GM21515 (cell line): ENCODE results near the gene GPR183.

Source experiments
- ATAC-seq: cut with Tn5 transposase; IDR thresholded peaks from one replicate; pipeline ENCODE4 v1.9.1; 2021; ENCODE audit not compliant: unreplicated experiment

Gene GPR183, protein sequence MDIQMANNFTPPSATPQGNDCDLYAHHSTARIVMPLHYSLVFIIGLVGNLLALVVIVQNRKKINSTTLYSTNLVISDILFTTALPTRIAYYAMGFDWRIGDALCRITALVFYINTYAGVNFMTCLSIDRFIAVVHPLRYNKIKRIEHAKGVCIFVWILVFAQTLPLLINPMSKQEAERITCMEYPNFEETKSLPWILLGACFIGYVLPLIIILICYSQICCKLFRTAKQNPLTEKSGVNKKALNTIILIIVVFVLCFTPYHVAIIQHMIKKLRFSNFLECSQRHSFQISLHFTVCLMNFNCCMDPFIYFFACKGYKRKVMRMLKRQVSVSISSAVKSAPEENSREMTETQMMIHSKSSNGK

GRCh38 chr13:99307247-99307646 is at the start of gene GPR183:
TSS of gene GPR183 (minus strand) at chr13:99307399. CDS start at chr13:99296145, 11,254 bp downstream.
- ATAC-seq, result peak; percentile 64

DNA sequence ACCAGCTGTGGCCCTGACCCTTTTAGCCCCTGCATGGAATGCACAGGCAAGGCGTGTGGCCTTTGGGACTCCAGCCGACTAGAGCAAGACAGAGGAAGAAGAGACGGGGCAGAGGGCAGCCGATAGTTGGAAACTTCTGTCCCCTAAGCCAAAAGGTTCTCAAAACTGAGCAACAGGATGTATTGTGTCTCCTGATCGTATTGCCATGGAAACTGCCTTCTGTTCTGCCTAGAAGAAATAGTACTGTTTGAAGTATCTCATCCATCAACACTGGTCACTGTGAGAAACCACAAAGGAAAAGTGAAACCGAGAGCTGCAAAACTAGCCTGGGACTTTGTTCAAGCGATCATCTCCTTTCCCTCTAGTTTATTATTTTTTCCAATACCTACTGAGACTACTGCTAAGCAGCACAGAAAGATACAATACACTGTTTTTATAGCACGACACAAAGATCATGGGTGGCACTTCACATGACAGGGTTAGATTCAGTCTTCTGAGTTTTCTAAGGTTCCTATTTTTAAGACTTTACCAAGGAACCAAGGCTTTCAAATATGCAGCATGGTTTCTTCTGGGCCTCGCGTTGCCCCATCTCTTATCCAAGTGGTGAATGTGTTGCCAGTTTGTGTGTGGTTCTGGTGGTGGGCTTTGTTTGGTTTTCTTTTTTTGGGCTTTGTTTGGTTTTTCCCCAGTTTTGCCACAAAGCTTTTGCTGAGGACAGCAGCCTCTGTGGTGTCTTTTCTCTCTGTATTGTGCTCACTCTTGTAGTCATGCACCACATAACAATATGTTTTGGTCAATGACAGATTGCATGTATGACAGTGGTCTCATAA is 49.3 kb upstream of the GPR183 start:
- peak; percentile 66 for ATAC-seq

GRCh38 chr13:99356012-99356261 is 48.7 kb upstream of the GPR183 start:
- ATAC-seq, result no peak

DNA sequence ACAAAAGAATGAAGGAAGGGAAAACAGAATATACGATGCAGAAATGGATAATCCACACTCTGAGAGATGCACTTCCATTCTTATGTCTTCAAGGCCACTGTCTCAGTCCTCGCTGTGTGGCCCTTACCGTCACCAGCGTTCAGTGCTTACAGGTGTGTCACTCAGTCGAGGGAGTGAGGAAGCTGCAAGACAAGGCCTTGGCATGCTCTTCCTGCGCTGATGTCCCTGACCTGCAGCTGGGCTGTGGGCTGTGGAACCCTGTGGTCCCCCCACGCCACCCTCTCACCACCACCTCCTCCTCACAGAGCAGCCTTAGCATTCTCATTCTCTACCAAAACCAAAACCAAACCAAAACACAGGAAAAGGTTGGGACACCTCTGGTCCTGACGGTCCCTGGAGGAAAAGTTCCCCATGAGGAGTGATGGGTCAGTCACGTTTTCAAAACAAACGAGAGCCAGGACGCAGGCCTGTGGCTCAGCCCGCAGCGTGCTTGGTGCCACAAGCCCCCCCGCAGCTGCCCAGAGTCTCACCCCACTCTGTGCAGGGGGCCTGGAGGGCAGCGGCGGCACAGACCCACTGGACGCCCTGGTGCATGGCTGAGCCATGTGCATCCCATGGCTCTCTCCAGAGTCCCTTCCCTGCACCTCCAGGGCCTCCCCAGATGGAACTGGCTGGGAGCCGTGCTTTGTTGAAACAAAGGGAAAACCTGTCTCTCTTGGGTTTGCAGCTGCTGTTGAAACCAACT is 48.2 kb upstream of the GPR183 start:
- ATAC-seq, result no peak

DNA sequence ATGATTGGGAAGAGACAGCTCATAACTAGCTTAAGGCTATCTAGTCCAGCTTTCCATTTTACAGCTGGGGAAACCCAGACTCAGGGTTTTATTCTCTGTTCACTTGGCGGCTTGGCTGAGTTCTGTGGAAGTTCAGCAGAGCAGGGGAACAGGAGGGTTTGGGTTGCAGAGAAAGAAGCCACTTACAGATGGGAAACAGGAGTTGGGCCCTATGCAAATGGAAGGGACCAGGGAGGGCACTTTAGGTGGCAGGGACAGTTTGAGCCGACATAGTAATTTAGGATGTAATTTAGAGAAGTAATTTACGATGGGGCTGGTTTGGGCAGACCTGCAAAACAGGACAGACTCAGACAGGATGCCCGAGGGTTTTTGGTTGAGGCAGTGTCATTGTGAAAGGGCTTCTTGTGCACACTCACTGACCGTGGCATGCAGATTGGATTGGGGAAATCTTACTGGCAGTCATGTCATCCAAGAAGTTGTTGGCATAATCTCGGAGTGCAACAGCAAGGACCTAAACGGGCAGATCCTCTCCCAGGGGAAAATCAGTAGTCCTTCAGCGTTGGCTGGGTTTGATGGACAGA is 47.3 kb upstream of the GPR183 start:
- ATAC-seq, result no peak

GRCh38 chr13:99353836-99354235 is 46.6 kb upstream of the GPR183 start:
- no peak for ATAC-seq

GRCh38 chr13:99353246-99353600 is 46.0 kb upstream of the GPR183 start:
- no peak for ATAC-seq

GRCh38 chr13:99352351-99353245 is 45.4 kb upstream of the GPR183 start:
- no peak for ATAC-seq

GRCh38 chr13:99351772-99352171 is 44.6 kb upstream of the GPR183 start:
- ATAC-seq, result no peak

- no peak for ATAC-seq
Observed at GRCh38 chr13:99350191-99350590, 43.0 kb upstream of the GPR183 start.

- no peak for ATAC-seq
Observed at GRCh38 chr13:99347911-99348451, 40.8 kb upstream of the GPR183 start.

DNA sequence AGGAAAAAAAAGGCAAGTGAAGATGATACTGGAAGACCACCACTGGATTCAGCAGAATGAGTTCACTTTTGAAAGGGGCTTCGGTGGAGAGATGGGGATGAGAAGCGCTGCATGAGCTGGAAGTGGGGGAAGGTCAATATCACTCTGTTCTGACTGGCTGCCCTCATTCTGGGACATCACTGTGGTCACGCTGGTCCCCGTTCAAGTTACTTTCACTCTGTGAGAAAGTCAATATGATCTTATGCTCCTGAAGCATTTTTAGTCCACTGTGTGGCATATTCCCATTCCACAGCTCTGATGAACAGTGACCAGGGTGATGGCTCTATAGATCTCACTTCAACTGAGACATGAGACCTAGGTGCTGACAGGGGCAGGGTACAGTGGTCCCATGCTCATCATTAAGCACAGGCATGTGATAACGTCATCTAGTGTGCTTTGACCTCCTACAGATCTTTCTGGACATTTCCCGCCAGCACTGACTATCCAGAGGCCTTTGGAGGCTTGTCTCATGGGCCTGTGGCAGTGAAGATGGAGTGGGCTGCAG is 40.2 kb upstream of the GPR183 start:
- no peak for ATAC-seq

- no peak for ATAC-seq
Observed at GRCh38 chr13:99346335-99347042, 39.3 kb upstream of the GPR183 start.

DNA sequence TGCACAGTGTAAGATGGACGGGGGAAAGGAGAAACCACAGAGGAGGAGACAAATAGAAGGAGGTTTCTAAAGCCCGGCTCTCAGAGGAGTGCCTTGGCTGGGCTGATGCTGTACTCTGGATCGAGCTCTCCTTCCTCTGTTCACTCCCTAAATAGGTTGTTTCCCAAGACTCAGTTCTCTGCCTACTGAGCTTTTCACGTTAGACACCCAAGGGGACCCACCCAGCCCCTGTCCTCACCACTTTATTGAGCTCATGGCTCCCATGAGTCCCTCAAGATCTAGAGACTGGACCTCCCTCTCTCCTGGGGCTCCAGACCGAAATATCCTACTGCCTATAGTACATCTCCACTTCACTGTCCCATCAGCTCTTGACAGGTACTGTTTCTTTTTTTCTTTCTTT is 38.1 kb upstream of the GPR183 start:
- no peak for ATAC-seq

- ATAC-seq, result no peak
Observed at GRCh38 chr13:99344610-99345208, 37.5 kb upstream of the GPR183 start.

GRCh38 chr13:99342723-99343315 is 35.6 kb upstream of the GPR183 start:
- no peak for ATAC-seq

- ATAC-seq, result no peak
Observed at GRCh38 chr13:99341969-99342722, 34.9 kb upstream of the GPR183 start.

GRCh38 chr13:99340638-99341037 is 33.4 kb upstream of the GPR183 start:
- ATAC-seq, result no peak
